ENCODE measurements around the gene SH3RF3.

DNA sequence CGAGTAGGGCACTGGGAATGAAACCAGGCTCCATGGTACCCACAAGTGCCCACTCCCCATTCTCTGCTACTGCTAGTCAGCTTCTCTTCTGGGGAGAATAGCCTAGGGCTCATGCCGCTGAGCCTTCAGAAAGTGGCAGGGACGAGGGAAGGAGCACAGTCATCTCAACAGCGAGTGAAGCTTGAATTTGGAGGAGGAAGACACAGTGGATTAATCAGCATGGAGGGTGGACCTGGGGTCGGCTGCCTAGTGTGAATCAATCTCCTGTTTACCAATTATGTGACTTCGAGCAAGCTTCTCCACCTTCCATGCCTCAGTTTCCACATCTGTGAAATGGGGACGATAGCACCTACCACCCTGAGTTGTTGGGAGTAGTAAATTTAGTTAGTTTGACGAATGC lies 327.8 kb downstream of the SH3RF3 start:
- TF ChIP-seq, protein P1, sequence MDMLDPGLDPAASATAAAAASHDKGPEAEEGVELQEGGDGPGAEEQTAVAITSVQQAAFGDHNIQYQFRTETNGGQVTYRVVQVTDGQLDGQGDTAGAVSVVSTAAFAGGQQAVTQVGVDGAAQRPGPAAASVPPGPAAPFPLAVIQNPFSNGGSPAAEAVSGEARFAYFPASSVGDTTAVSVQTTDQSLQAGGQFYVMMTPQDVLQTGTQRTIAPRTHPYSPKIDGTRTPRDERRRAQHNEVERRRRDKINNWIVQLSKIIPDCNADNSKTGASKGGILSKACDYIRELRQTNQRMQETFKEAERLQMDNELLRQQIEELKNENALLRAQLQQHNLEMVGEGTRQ (IDR thresholded peaks at IDR 0.05; ENCODE audit: borderline replicate concordance, low read depth, low read length) = no peak
- no peak for TF ChIP-seq RCOR1 (conservative IDR thresholded peaks at IDR 0.05; ENCODE audit: low read depth, low read length)
- no peak for TF ChIP-seq BMI1 (IDR thresholded peaks at IDR 0.05; ENCODE audit: borderline replicate concordance)
- TF ChIP-seq KDM1A (IDR thresholded peaks at IDR 0.05; ENCODE audit: borderline replicate concordance) = no peak
- no peak for TF ChIP-seq MYC (IDR thresholded peaks at IDR 0.05; ENCODE audit: insufficient read depth, insufficient read length, insufficient replicate concordance, low read length, severe bottlenecking)

Data from GM12878 (cell line).